ENCODE data around the gene ZC3H12D.
"Not testable (repeated sequence)": the region's sequence is repeated elsewhere in the genome, so short reads cannot be mapped to it uniquely, and the experiment has no call there.

The ZC3H12D gene

GRCh38 chr6:149483849-149484655, 762 bp downstream of the ZC3H12D start:
- DNase-seq (ENCODE audit: low spot score), result no peak

GRCh38 chr6:149483334-149483725, 1.5 kb downstream of the ZC3H12D start:
- no peak for DNase-seq (ENCODE audit: low spot score)

GRCh38 chr6:149482545-149483333, 2.1 kb downstream of the ZC3H12D start:
- no peak for DNase-seq (ENCODE audit: low spot score)

- no peak for DNase-seq (ENCODE audit: low spot score)
Measured at GRCh38 chr6:149480502-149481280, 4.1 kb downstream of the ZC3H12D start.

- DNase-seq (ENCODE audit: low spot score), result no peak
Measured at GRCh38 chr6:149478631-149479314, 6.0 kb downstream of the ZC3H12D start.

GRCh38 chr6:149477544-149477943, 7.3 kb downstream of the ZC3H12D start:
- no peak for DNase-seq (ENCODE audit: low spot score)

- DNase-seq (ENCODE audit: low spot score), result no peak
Measured at GRCh38 chr6:149476789-149477455, 7.9 kb downstream of the ZC3H12D start.

GRCh38 chr6:149474108-149474935, 10.5 kb downstream of the ZC3H12D start:
- DNase-seq (ENCODE audit: low spot score), result peak; percentile 63

- DNase-seq (ENCODE audit: low spot score), result no peak
Measured at GRCh38 chr6:149473080-149474052, 11.4 kb downstream of the ZC3H12D start.

- no peak for DNase-seq (ENCODE audit: low spot score)
Measured at GRCh38 chr6:149472241-149472640, 12.6 kb downstream of the ZC3H12D start.

- DNase-seq (ENCODE audit: low spot score), result no peak
Measured at GRCh38 chr6:149471801-149472200, 13.0 kb downstream of the ZC3H12D start.

- no peak for DNase-seq (ENCODE audit: low spot score)
Measured at GRCh38 chr6:149470948-149471347, 13.9 kb downstream of the ZC3H12D start.

GRCh38 chr6:149468179-149468578, 16.6 kb downstream of the ZC3H12D start:
- DNase-seq (ENCODE audit: low spot score), result no peak

GRCh38 chr6:149467265-149467664, 17.5 kb downstream of the ZC3H12D start:
- no peak for DNase-seq (ENCODE audit: low spot score)

- DNase-seq (ENCODE audit: low spot score), result no peak
Measured at GRCh38 chr6:149464411-149464810, 20.4 kb downstream of the ZC3H12D start.

GRCh38 chr6:149463781-149464180, 21.0 kb downstream of the ZC3H12D start:
- DNase-seq (ENCODE audit: low spot score), result no peak

- DNase-seq (ENCODE audit: low spot score), result not testable (repeated sequence)
Measured at GRCh38 chr6:149462712-149463111, 22.1 kb downstream of the ZC3H12D start.

- no peak for DNase-seq (ENCODE audit: low spot score)
Measured at GRCh38 chr6:149461670-149462069, 23.1 kb downstream of the ZC3H12D start.

GRCh38 chr6:149460249-149460648, 24.6 kb downstream of the ZC3H12D start:
- not testable (repeated sequence) for DNase-seq (ENCODE audit: low spot score)
